NCI-H2107 treated with DMSO at 0.1 percent for 48 hours (cell line): ENCODE results near the gene UBE2J2.

ENCODE experiments used
- DNase-seq: peaks from one replicate; lab custom pipeline; 2025; ENCODE audit not compliant: unreplicated experiment; lab: John Stamatoyannopoulos, UW

Gene UBE2J2

DNA sequence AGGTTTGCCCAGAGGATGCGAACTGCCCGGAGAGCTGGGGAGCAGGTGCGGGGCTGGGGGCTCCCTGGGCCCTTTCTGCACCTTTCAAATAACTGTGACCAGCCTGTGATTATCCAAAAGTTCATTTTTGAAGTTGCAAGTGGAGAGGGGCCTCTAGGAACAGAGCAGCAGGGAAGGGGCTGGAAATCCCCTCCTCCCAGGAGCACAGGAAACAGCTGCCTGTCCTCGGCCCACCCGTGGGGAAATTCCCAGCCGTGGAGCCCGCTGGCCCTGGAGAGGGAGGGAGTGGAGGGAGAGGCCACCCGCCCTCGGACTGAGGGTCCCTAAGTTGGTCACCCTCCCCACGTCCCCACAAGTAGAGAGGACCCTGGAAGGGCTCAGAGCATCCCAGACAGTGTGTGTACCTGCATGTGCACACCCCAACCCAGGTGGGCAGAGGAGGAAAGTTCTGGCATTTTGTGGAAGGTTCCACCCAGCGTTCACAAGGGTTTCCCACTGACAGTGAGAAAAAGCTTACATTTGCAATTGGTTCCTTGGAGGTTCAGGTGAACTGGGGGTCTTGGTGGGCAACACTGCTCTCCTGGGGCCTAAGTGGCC lies 58.5 kb downstream of the UBE2J2 start:
- no peak for DNase-seq

DNA sequence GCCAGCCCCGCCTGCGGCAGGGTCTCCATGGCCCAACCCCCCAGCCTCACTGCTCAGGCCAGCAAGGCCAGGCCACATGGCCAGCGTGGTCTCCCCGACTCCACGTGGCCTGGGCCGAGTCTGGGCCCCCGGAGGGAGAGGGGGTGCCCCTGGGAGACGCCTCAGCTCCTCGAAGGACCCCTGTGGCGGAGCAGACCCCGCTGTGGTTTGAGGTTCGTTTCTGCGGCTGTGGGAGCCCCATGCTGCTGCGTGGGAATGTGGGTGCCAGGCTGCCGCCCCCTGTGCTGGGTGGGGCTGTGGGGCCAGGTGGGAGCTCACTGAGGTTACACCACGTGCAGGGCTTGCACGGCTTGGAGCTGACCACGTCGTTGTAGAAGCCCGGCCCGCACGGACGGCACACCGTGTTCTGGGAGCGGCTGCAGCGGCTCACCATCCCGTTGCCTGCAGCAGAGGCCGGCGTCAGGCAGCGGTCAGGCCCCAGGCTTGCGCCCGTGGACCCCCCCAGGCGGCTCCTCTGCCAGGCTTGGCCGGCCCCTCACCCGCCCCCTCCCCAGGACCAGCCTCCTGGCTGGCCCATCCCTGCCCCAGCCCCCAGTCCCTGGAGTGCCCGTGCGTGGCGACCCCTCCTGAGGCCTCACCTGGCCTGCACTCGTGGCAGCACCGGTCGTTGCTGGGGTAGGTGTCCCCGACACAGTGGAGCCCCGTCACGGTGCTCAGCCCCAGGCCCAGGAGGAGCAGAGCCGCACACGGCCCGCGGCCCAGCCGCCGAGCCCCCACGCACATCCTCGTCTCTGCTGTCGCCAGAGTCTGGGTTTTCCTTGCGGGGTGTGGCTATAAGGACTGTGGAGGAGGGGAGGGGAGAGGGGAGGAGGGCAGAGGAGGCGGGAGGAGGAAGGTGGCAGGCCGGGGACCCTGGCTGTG lies 60.0 kb downstream of the UBE2J2 start, which contains the start of gene TNFRSF4:
TNFRSF4 (minus strand) TSS at position 809 of the 921 bp plus-strand sequence; CDS start at position 783, 26 bp downstream.
- no peak for DNase-seq

DNA sequence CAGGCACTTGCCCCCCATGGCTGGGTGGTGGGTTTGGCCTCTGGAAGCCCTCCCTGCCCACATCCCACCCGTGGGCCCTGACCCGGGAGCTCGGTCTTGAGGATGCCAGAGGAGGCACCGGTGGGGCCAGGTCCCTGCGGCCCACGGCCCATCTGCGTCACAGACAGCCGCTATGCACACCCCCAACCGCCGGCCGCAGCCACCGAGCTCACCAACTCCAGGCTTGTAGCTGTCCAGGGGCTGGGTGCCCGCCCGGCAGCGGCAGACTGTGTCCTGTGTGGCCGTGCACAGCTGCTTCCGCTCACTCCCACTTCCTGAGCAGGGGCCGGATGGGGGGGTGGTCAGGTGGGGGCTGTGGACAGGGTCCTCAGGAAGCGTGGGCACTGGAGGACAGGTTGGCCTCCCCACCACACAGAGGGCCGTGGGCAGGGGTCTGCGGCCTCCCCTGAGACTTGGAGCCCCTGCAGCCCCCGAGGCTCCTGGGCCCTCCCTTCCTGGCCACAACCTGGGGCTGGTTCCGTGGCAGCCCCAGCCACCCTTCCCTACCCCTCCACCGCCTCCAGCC lies 60.8 kb downstream of the UBE2J2 start:
- DNase-seq: no peak

DNA sequence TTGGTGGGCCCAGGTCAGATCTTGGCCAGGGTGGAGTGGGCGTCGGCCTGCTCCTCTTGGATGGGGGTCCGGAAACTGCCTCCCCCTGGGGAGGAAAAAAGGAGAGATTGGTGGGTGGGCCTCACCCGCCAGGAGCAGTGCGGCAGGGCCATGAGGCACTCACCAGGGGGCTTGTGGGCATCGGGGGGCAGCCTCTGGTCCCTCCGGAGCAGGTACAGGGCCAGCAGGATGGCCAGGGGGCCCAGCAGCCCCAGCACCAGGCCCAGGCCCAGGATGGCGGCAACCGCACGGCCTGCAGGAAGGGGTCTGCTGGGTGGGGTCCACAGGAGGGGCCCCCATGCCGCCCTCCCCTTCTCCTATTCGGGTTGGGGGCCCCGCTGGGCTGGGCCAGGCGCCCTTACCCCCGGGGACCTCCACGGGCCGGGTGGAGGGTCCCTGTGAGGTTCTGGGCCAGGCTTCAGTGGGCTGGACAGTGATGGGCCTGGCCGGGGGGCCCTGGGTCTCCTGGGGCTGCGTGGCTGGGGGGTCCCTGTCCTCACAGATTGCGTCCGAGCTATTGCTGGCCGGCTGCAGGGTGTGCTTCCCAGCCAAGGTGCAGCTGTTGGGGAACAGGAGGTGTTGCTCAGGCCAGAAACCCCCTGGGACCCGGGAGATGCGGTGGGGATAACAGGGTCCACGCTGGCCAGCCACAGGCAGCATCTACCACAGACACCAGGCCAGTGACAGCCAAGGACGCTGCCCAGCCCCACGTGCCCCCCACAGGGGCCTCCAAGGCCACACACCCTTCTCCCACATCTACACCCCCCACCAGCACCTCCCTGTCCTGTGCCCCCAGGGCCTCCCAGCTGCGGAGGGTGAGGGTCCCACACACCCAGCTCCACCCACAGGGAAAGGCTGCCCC lies 61.9 kb downstream of the UBE2J2 start:
- no peak for DNase-seq

DNA sequence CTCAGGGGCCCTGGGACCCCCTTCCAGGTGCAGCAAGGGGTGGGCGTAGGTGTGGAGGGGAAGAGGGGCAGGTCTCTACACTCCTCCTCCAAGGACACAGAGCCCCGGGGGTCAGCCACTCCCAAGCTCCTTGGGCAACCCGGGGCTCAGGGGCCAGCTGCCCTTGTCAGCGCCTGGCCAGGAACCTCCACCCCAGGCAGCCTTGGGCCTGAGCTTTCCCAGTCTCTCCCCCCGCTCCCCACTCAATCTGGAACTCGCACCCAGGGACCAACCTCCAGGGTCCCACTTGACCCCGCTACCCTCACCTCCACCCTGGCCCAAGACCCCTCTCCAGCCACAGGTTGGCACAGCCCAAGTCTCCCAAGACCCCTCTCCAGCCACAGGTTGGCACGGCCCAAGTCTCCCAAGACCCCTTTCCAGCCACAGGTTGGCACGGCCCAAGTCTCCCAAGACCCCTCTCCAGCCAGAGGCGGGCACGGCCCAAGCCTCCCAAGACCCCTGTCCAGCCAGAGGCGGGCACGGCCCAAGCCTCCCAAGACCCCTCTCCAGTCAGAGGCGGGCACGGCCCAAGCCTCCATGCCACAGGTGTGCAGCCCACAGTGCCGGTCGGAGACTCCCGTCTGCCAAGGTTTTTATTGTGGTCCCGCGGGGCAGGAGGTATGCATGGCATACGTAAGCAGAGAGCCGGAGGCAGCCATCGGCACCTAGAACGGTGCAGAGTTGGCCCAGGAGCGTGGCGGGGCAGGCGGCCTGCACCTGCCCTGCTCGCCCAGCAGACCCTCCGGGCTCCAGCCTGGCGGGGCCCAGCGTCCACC lies 62.7 kb downstream of the UBE2J2 start:
- DNase-seq: no peak

DNA sequence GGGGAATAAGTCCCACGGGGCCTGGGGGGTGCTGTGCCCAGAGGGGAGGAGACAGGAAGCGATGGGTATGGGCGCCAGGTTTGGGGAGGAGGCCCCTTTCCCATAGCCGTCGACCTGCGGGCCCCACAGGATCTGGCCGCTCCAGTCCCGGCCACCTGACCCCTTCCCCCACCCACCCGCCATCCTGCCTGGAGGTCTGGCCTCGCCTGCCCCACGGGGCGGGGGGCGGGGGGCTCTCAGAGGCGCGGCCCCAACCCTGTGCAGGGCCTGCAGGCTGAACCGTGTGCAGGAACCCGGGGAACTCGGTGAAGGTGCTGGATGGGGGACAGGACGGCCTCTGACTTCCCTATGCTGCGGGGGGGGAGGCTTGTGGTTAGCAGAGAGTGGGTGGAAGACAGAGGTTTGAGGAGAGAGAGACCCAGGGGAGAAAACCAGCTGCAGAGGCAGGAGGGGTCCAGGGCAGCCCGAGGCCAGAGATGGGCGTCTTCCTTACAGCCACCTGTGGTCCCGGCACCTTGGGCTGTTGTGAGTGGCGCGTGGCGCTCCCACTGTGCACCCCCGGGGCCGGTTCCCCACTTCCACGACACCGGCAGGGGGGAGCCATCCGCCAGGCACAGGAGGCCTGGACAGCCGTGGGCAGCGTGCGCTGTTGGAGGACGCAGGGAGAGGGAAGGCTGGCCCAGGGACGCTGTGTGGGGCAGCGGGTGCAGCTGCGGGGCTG lies 64.8 kb downstream of the UBE2J2 start:
- DNase-seq: no peak

DNA sequence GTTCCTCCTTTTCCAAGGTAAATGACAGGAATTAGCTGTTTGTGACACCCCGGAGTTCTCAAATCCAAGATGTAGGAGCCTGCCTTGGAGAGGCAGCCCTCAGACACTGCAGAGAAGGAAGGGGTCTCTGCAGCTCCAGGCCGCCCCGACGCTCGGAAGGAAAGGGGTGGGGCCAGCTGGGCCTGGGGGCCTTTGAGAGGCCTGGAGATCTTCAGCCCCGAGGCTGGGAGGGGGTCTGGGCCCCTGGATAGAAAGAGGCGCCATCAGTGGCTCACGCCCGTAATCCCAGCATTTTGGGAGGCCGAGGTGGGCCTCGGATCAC lies 66.1 kb downstream of the UBE2J2 start:
- DNase-seq: no peak

DNA sequence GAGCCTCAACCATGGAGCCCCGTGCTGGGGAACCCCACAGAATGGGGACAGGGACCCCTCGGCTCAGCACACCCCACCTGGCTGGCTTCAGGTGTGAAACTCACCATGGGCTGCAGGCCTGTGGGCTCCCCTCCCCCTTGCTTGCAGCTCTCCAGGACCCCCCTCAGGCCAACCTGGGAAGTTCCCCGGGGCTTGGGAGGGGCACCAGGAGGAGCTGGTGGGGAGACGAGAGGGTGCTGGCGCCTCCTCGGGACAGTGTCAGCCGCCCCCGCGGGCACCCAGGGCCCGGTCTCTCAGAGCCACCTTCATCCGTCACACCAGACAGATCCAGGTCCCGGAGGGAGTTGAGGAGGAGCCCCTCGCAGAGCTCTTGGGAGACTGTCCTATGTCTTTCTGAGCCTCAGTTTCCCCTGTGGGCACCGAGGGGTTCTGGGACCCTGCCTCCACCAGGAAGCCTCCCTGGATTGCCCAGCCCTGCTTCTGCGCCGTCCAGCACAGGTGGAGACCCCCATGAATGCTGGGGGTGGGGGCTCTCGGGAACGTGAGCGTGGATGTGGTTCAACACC lies 66.6 kb downstream of the UBE2J2 start:
- DNase-seq: no peak

DNA sequence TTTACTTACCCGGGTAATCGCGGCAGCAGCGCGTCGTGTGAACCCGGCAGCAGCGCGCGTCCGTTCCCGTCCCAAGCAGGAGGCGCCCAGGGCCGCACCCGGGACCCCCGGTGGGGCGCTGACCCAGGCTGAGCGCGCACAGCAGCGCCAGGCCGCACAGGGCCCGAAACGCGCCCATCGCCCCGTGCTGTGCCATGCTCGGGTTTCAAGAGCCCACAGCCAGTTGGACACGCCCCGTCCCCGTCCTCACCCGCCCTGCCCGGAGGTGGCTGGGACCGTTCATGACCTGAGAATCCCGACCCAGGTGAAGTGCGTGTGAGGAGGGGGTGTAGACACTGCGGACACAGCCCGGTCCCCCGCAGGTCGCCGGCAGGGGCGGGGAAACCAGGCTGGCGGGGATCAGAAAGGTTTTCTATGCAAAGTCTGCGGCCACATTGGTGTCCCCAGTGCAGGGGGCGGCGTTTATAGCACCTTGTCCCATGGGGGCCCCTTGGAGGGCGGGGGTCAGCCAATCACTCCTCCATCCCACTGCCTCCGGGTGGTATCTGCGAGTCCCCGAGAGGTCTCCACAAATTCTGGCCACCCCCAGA lies 67.2 kb downstream of the UBE2J2 start, which contains the start of gene TNFRSF18:
TNFRSF18 (minus strand) TSS at position 217 of the 590 bp plus-strand sequence; CDS start at position 196, 21 bp downstream.
- no peak for DNase-seq

DNA sequence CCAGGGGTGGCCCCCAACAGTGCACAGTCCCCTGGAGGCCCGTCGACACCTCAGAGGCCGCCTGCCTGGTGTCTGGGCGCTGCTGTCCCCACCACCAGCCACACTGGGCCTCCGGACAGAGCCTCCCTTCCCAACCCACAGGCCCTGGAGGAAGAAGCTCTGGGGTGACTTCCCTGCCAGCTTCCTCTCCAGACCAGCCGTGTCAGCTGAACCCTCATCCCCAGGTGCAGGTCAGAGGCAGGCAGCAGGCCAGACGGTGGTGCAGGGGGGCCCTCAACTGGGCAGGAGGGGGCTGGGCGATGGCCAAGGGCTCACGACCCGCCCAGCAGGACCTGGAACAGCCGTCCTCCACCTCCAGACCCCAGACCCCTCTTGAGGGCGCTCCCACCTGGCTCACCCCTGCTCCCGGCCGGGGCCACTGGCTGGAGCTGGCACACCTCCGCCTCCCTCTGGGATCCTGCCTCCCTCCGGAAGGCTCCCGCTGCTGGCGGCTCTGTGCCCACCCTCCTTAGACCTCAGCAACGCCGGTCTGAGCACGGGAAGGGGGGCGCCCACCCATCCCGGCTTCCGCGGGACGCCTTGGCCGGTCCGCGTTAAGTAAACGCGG lies 67.8 kb downstream of the UBE2J2 start:
- DNase-seq: no peak

DNA sequence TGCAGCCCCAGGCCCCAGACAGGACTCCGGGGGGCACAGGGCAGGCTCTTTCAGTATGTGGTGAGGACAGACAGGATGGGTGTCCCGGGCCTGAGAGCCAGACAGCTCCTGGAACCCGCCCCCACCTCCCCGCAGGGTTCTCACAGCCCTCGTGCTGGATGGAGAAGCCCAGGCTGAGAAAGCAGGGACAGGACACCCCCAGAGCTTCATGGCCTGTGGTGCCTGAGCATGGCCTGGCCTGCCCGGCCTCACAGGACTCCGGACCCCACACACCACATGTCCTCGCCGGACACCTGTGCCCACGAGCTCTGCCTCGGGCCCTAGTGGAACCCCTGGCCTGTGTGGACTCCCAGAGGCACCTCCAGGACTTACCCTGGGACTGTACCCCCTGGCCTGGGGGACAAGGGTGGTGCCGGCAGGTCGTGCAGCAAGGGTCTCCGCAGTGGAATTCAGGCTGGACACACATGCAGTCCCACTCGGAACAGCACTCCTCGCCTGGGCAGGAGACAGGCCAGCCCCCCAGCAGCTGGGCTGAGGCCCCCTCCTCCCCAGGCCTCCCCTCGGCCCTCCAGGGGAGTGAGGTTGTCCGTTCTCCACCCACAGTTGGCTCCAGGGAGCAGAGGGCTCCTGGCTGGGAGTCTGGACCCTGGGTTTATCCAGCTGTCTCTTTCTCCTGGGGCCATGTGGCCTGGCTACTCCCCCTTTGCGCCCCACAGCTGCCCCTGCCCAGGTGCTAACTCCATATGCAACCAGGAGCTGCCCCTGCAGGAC lies 68.5 kb downstream of the UBE2J2 start:
- DNase-seq: no peak

DNA sequence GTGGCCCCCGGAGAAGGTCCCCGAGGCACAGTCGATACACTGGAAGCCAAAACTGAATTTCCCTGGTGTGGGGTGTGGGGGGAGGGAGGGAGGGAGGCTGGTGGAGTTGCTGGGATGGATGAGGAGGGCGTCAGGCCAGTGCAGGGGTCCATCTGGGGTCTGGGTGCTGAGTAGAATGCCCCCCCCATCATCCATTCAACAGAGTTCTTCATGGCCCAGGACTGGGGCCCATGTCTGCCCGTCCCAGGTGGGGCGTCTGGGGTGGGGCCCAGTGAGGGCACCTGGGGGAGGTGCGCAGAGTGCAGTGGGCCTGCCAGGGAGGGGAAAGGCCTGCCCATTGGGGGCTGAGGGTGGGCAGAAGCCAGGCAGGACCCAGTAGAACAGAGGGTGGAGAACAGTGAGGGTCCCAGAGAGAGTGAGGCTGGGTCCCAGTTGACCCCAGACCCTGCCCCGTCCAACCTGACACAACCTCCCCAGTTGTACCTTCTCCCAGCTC lies 69.2 kb downstream of the UBE2J2 start:
- DNase-seq: no peak
